Stimulated activated CD8-positive, alpha-beta memory T cell treated with anti-CD3 and anti-CD28 coated beads, Interleukin-7, amount 100 ng/mL, for 1 hour (primary cell): ENCODE results near the gene ZBTB49.
"Not testable (repeated sequence)": the region's sequence is repeated elsewhere in the genome, so short reads cannot be mapped to it uniquely, and the experiment has no call there.

ENCODE experiments used
- DNase-seq, 2 donors: peaks; one replicate each; pipeline ENCODE4 v3.0.0-alpha.2; 2020; ENCODE audit warnings: low read depth in 2 of 2

ZBTB49 gene

GRCh38 chr4:4289941-4290850, at the start of gene ZBTB49, which contains the start of gene LYAR:
TSS of gene ZBTB49 (plus strand) at chr4:4290251. CDS start at chr4:4299946, 9,695 bp downstream.
TSS of gene LYAR (minus strand) at chr4:4290154. CDS start at chr4:4283742, 6,412 bp downstream.
- DNase-seq, result peak; percentile 96 to 97

- DNase-seq, result no peak
Measured at GRCh38 chr4:4245172-4245571, 44.9 kb upstream of the ZBTB49 start.

- no peak for DNase-seq
Measured at GRCh38 chr4:4247696-4248028, 42.4 kb upstream of the ZBTB49 start.

- DNase-seq, result peak; percentile 83 to 88
Measured at GRCh38 chr4:4248029-4248884, 41.8 kb upstream of the ZBTB49 start, which contains the start of gene TMEM128. TSS of gene TMEM128 (minus strand) at chr4:4248223. CDS start at chr4:4248202, 21 bp downstream.

GRCh38 chr4:4248885-4249203, 41.2 kb upstream of the ZBTB49 start:
- DNase-seq, result no peak

GRCh38 chr4:4249342-4249741, 40.7 kb upstream of the ZBTB49 start:
- DNase-seq, result not testable (repeated sequence)

- DNase-seq, result no peak
Measured at GRCh38 chr4:4249866-4250265, 40.2 kb upstream of the ZBTB49 start.

GRCh38 chr4:4254199-4254598, 35.9 kb upstream of the ZBTB49 start:
- DNase-seq, result no peak

- no peak for DNase-seq
Measured at GRCh38 chr4:4254666-4255065, 35.4 kb upstream of the ZBTB49 start.

GRCh38 chr4:4256799-4257198, 33.3 kb upstream of the ZBTB49 start:
- DNase-seq, result no peak

GRCh38 chr4:4257705-4258104, 32.3 kb upstream of the ZBTB49 start:
- DNase-seq, result not testable (repeated sequence)

GRCh38 chr4:4259484-4260100, 30.5 kb upstream of the ZBTB49 start:
- DNase-seq, result no peak

GRCh38 chr4:4260185-4260751, 29.8 kb upstream of the ZBTB49 start:
- DNase-seq, result no peak

- no peak for DNase-seq
Measured at GRCh38 chr4:4267981-4268380, 22.1 kb upstream of the ZBTB49 start.

- no peak for DNase-seq
Measured at GRCh38 chr4:4268776-4269175, 21.3 kb upstream of the ZBTB49 start.

GRCh38 chr4:4269331-4269731, 20.7 kb upstream of the ZBTB49 start:
- DNase-seq, result no peak

- DNase-seq, result no peak
Measured at GRCh38 chr4:4269856-4270255, 20.2 kb upstream of the ZBTB49 start.

- DNase-seq, result no peak
Measured at GRCh38 chr4:4270529-4270928, 19.5 kb upstream of the ZBTB49 start.

- no peak for DNase-seq
Measured at GRCh38 chr4:4271912-4272311, 18.1 kb upstream of the ZBTB49 start.

- no peak for DNase-seq
Measured at GRCh38 chr4:4274226-4274625, 15.8 kb upstream of the ZBTB49 start.

- no peak for DNase-seq
Measured at GRCh38 chr4:4277531-4277930, 12.5 kb upstream of the ZBTB49 start.

GRCh38 chr4:4281787-4282186, 8.3 kb upstream of the ZBTB49 start:
- DNase-seq, result no peak
